Activated T-helper 1 cell treated with Interleukin-2 at 50 U/mL for 16 hours (primary cell): Measurements from ENCODE around the gene KCNF1.
"Not testable (repeated sequence)": the region's sequence is repeated elsewhere in the genome, so short reads cannot be mapped to it uniquely, and the experiment has no call there.

ENCODE experiments used
- DNase-seq: peaks from one replicate; pipeline ENCODE4 v3.0.0-alpha.2; 2020; ENCODE audit warnings: low read depth

Gene KCNF1

DNA sequence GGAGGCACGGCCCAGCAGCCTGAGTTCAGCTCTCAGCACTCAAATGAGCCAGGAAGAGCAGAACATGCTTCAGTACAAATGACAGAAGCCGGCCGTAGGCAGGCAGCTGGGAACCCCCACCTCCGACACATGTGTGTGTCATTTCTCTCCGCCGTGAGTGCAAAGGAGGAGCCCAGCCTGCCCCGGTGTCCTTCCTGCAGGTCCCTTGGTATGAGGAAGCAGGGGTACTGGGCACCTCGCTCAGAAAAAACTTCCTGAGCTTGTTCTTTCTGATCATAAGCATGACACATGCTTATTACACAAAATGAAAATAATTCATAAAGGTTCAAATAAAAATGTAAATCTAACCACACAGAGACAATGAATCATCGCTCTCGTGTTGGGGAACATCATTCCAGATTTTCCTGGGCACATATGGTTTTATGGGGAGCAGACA is 35.3 kb downstream of the KCNF1 start:
- no peak for DNase-seq

DNA sequence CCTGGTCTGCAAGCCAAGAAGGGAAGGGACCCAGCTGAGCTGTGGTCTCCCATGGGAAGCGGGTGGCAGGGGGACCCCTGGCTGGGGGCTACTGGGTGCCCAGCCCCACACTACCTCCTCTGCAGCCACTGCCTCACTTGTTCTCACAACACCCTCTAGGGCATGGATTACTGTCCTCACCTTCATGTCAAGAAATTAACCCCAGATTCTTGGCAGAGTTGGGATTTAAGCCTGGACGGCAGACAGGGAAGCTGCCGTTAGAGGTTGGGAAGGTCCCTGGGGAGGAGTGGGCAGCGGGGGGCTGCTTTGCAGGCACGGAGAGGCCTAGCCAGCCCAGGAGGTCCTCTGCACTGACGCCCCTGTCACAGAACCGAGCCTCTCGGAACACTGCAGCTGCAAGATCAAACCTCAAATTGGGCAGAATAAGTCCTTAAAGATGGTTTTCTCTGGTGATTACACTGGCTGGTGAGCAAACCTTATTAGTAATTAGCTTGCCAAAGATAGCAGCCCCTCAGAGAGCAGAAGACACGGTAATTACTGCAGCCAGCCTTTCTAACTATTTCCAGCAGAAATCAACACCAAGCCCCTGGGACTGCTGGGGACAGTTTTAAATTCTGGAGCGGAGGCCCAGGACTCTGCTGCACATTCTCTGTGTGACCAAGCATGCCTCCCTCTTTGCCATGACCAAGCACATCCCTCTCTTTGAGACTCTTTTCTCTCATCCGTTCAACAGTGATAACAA is 35.9 kb downstream of the KCNF1 start:
- no peak for DNase-seq

DNA sequence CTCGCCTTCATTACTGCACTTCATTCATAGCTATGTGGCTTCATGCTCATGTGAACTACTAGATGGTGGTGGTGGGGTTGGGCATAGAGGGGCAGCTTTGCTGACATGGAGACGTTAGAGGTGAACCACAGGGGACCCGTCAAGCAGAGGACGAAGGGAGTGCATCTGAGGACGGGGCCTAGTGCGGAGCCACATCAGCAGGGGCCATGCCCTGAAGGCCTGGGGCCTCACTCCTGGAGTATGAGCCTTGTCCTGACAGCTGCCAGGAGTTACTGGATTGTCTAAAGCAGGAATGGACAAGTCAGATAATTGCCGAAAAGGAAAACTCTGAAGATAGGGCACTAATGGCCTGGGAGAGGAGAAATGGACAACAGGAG is 36.4 kb downstream of the KCNF1 start:
- no peak for DNase-seq

DNA sequence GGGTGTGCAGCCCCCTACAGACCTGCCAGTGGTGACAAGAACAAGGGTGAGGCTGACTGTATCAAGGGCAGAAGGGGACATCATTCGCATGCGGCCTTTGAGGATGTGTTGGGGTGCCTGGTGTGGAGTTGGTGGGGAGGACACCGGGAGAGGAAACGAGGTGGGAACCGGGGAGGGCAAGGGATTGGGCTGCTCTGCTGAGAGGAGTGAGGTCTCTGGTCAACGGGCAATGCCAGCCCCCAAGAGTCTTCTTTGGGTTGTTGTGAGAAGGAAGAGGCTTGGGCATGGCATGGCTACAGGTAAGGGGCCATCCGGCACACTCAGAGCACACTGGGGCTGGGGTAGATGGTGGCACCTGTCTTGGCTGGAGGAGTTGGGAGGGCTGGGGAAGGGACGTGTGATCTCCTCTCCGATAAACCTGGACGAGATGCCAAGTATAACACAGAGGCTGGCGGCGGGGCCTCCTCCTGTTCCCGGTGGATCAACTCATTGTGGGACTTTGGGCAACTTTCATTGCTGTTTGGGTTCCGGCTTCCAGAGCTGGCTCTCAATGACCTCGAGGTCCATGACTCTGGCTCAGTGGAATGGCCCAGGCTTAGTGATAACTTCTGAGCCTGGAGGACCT is 37.0 kb downstream of the KCNF1 start:
- DNase-seq = no peak

DNA sequence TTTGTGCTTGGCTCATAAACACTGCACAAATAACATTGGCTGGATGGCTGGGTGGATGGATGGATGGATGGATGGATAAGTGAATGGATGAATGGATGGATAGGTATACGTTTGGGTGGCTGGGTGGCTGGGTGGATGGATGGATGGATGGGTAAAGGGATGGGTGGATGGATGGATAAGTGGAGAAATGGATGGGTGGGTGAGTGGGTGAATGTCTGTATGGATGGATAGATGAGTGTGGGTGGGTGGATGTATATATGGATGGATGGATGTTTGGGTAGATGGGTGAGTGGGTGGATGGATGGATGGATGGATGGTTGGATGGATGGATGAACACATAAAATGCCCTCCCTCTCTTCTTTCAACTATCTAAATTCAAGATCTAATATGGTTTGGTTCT is 38.1 kb downstream of the KCNF1 start:
- no peak for DNase-seq

DNA sequence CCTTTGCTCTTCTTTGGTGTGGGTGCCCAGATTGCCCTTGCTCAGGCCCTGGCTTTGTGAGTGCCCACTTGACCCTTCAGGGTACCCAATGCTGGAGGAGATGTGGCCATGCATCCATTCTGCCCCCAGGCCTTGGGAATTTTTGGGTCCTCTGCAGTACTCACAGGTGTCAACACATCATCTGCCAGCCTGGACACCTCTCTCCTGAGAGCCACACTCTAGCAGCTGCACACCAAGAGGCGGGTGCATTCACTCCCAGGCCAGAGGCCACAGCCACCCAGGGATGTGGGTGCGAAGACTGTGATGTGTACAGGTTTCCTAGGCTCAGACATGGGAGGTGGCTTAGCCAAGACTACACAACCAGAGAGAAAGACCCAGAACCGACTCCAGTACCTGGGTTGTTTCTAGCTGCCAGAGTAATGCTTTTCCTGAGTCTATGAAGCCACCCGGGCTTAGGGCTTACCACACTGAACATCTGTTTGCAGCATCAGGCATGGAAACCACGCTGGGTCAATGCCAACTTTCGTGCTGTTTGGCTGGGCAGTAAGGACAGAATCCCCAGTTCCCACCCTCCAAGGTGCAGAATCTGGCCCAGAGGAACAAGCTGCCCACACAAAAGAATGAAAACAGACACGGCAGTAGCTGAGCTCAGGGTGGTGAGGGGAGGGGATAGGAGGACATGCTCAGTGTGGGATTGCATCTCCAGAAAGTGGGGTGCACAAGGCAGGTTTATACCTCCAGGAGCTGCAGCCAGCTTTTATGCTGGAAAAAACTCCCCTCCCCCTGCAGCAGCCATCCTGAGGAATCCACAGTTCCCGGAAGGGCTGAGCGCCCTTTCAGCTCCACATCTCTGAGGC is 40.1 kb downstream of the KCNF1 start:
- DNase-seq = no peak

DNA sequence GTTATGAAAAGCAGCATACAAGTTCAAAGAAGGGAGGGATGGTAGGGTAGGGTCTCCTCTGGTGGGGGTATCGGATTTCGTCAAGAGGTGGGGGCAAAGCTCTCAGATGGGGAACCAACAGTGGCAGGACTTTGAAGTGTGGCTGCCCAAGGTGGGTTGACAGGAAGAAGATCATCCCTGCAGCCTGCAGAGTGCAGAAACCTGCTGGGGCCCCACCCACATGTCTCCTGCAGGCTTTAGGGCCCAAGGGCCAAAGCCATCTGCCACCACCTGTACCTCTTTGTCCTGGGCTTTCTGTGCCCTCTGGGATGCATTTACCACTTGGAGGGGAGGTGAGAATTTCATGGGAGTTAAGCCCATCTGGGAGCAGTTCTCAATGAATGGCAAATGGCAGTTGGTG is 42.7 kb downstream of the KCNF1 start:
- DNase-seq = no peak

DNA sequence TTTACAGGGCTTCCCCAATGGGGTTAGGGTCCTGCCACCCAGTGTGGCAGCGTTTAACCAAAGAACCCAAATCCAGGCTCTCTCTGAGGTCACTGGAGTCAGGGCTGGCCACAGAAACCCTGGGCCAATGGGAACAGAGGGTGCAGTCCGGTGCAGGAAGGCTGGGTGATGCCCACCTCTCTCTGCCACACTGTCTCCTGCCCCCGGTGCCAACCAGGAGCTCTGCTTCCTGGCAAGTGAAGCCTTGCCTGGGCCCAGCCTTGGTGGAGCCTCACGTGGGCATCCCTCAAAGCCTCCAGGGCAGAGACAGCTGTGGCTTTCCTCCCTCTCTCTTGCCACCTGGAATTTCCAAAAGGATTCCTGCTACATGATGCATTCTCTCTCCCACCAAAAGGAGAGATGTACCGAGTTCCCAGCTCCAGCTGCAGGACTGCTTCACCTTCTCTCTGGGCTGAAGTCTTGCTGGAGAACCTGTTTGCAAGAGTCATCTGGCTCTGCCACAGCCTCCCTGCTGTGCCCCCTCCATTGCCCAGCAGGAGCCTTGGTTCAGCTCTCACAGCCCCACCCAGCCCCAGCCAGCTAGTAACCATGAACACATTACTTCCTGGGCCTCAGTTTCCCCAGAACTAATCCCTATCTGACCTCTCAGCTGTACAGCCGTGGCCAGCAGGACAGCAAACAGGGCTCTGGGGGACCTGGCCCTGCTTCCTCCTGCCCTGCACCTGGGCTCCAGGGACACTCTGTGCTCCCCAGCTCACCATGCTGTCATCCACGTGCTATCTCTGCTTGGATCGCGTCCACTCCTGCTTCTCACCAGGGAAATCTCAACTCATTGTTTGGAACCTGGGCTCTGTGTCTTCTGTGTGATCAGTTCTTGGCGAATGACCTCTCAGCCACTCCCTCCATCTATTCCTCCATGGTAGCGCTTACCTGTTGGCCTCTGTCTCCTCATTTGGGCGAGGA is 43.4 kb downstream of the KCNF1 start:
- no peak for DNase-seq

DNA sequence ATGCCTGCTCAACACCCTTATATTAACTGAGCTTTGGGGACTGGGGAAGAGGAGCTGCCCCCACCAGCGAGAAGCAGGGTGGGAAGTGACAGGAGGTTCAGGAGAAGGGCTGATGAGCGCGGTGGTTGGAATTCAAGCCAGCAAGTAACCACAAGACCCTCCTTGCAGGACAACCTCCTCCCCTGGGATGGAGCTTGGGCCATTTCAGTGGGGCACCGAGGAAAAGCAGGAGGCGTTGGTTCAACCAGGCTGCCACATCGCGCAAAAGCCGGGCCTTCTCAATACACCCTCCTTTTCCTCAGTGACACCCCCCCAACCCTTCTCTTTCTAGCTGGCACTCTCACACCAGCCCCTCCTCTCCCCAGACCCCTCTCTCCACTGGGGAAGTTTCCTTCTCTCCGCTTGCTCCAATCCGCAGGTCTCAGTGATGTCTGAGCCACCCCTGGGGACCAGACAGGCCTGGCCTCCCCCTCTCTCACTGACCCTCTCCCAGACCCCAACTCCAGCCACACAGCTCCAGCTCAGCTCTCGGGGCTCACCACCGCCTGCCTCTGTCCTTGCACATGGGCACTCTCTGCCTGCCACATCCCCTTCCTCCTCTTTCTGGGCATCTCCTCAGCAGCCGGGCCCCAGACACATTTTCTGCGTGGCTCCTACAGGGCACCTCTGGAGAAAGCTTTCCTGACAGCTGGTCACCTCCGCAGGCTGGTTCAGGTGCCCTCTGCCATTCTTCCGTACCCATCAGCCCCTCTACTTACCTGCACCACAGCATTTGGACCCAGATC is 44.5 kb downstream of the KCNF1 start:
- DNase-seq = no peak

DNA sequence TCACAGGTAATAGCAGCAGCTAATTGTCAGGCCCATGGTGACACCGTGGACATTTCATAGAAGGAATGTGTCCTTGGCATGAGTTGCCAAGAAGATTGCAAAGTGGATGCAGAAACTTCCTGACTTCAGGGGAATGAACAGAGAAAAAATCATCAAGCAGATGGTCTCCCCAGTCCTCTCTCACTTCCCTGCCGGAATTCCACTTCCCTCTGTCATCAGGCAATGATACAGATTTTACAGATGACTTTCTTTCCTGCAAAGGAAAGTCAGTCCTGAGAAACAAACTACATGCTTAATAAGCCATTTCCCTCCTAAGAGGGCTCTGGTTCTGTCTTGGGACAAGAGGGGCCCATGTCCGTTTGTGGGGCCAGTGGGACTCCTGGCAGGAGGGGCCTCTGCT is 45.7 kb downstream of the KCNF1 start:
- DNase-seq = no peak

DNA sequence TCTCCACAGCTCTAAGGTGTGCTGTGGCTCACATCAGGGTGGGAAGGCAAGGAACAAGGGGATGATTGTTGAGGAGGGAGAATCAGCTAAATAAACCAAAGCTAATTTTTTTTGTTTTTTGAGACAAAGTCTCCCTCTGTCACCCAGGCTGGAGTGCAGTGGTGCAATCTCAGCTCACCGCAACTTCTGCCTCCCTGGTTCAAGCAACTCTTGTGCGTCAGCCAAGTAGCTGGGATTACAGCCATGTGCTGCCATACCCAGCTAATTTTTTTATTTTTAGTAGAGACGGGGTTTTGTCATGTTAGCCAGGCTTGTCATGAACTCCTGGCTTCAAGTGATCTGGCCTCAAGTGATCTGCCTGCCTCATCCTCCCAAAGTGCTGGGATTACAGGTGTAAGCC is 46.7 kb downstream of the KCNF1 start:
- DNase-seq = not testable (repeated sequence)

DNA sequence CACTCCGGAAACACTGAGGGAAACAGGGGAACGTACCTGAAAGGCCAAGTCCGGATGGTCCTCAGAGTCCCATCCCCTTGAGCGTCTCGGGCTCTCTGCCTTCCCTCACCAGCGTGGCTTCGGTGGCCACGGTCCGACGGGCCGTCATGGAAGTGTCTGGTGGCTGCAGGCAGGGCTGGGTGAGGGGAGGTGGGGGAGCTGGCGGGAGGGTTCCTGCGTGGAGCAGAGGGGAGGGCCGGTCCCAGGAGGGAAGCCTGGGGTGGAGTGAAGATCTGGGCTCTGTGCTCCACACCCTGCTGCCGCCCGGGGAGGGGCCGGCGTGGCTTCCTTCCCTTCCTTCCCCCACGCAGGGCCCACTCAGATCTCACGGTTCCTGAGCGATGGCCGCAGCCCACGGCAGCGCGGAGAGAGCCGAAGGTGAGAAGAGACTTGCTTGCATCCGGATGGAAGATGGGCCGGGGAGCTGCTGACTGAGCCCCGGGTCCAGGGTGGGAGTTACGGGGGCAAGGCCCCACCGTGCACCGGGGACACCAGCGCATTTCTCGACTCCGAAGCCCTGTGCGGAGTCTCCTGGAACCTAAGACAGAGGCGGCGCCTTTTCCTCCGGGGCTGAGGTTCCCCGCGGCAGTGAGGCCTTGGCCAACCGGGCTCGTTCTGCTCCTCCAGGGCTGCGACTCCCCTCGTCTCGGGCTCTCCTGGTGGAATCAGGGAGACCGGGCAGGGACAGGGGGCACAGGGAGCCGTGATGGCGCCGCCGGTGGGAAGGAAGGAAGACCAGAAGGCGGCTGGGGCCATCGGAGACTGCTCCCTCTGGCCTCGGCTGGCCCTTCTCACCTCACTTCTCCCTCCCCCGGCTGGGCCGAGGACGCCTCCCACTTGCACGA is 49.1 kb downstream of the KCNF1 start:
- no peak for DNase-seq

DNA sequence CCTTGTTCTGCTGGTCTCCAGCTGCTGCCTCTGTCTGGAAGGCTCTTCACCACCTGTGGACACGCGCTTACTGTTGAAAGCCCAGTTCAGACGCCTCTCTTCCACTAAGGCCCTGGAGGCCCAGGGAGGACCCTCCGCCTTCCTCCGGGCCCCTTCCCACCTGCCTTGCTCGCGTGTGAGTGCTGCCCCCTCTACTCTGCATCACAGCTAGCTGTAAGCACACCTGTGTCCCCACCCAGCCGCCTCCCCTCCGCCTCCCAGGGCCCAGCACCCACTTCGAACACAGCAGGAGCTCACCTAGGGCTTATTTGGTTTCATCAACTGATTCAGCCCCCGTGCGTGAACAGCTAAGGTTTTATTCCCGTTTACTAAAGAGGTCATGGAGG is 49.7 kb downstream of the KCNF1 start:
- DNase-seq = no peak

DNA sequence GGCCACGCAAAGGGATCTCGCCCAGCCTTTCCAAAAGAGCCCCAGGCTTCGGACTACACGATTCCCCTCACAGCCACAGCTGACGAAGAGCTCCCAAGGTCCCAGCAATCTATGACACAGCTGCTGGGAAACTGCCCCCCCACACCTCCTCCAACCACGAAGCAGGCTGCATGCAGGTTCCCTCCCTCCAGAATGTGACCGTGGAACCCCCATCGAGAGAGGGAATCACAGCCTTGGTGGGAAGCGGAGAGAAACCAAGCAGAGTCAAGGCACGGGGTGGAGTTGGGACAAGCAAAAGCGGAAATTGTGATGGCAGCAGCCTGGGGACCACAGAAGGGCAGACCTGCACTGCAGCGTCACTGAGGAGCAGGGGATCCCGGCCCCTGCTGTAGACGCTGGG is 50.3 kb downstream of the KCNF1 start:
- no peak for DNase-seq

DNA sequence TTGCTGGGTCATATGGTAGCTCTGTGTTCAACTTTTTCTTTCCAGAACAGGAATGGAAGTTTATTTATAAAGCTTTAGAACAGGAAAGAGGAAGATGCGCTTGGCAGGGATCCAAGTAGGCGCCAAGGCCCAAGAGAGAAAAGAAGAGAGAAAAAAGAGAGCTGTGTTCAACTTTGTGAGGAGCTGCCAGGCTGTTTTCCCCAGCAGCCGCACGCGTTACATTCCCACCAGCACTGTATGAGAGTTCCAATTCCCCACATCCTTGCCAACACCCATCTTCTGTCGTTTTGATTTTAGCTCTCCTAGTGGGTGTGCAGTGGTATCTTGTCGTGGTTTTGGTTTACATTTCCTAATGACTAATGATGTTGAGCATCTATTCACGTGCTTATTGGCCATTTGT is 51.4 kb downstream of the KCNF1 start:
- no peak for DNase-seq
